Esophagus muscularis mucosa (tissue), 4 donors: Measurements from ENCODE around the gene CFAP73. TPM values are rescaled to one million over a fixed set of nuclear protein-coding genes. Genes with fewer than 3 reads are reported as not detected.

Experiments
- DNase-seq: peaks from one replicate; pipeline ENCODE4 v3.0.0-alpha.2; 2017; ENCODE audit errors: extremely low spot score
- H3K27ac ChIP-seq, 4 donors: fragments of 200-600 bp; sonication (generic); replicated peaks in 1 of 4; 1 replicate in 3 of 4; 2 replicates in 1 of 4; pipeline ENCODE4 v1.5.1; 2016 to 2019; ENCODE audit warnings: mild to moderate bottlenecking in 1 of 4
- H3K27me3 ChIP-seq, 4 donors: fragments of 200-600 bp; sonication (generic); one replicate each; pipeline versions ENCODE4 v1.5.1 to v1.6.0; 2016 to 2019
- H3K36me3 ChIP-seq, 4 donors: fragments of 200-600 bp; sonication (generic); one replicate each; pipeline ENCODE4 v1.5.1; 2016 to 2019
- H3K4me1 ChIP-seq, 4 donors: fragments of 200-600 bp; sonication (generic); one replicate each; pipeline ENCODE4 v1.5.1; 2016 to 2019
- H3K4me3 ChIP-seq, 4 donors: fragments of 200-600 bp; sonication (generic); 1 replicate in 2 of 4; 2 replicates in 2 of 4; pipeline ENCODE4 v1.5.1; 2016 to 2019; ENCODE audit warnings: mild to moderate bottlenecking in 4 of 4, moderate library complexity in 1 of 4
- H3K9me3 ChIP-seq, 4 donors: fragments of 200-600 bp; sonication (generic); 1 replicate in 3 of 4; 2 replicates in 1 of 4; pipeline ENCODE4 v1.5.1; 2016 to 2019
- CTCF ChIP-seq, 3 experiments: fragments of 200-600 bp in 2 of 3; fragments of 450-650 bp in 1 of 3; sonication (generic) in 2 of 3; IDR thresholded peaks; one replicate each; pipeline ENCODE4 v1.5.1; 2017 to 2019; ENCODE audit warnings: antibody characterized with exemption in 3 of 3, mild to moderate bottlenecking in 2 of 3, moderate library complexity in 1 of 3
- EP300 ChIP-seq: sonication (generic); formaldehyde crosslinking; IDR thresholded peaks from one replicate; pipeline ENCODE4 v1.6.1; 2017; ENCODE audit warnings: antibody characterized with exemption
- POLR2A ChIP-seq: fragments of 450-650 bp; IDR thresholded peaks from one replicate; pipeline ENCODE4 v1.6.1; 2017; ENCODE audit warnings: antibody characterized with exemption, moderate library complexity, mild to moderate bottlenecking, low read depth
- POLR2AphosphoS5 ChIP-seq, 2 donors: sonication (generic); formaldehyde crosslinking; IDR thresholded peaks; one replicate each; pipeline ENCODE4 v1.6.1; 2017; ENCODE audit warnings: antibody characterized with exemption in 2 of 2
- WGBS: methylation state at CpG from one replicate; pipeline ENCODE4 v1.1.5; 2018; 5-methylcytosine and 5-hydroxymethylcytosine counted together
- intact Hi-C: fragments of 100-400 bp; cut with DNase I; formaldehyde crosslinking; loops from one replicate; pipeline ENCODE4 v1.15.1; 2023
- total RNA-seq, 4 donors: library from RNA; depleted of rRNA; stranded (reverse); fragments of >200 nt; gene quantifications; one replicate each; pipeline versions ENCODE4 v1.1.0 to v1.2.1, GENCODE V29; 2016

CFAP73 gene
- total RNA-seq, 4 donors from 2014 or later = not detected

GRCh38 chr12:113136128-113136989, 13.2 kb upstream of the CFAP73 start:
- 44% methylated on average over 18 of the region's 21 CpGs for WGBS
- no peak overlapping the region for H3K27ac ChIP-seq
- intact Hi-C loops = no loop called here
- no peak overlapping the region for H3K4me3 ChIP-seq
- H3K27me3 ChIP-seq = peaks cover 0 to 66% (median 8%) of the 10 kb centered on the region in 4 donors
- H3K4me1 ChIP-seq = peaks cover 0 to 10% (median 5%) of the 10 kb centered on the region in 4 donors
- no peaks in the 10 kb centered on the region for H3K9me3 ChIP-seq
- no peak for DNase-seq
- H3K36me3 ChIP-seq = no peaks in the 10 kb centered on the region
- TF ChIP-seq POLR2A (no peak), EP300 (no peak), CTCF (IDR thresholded peaks at IDR 0.05) (no peak), POLR2AphosphoS5 (IDR thresholded peaks at IDR 0.05) (no peak)

- Histone ChIP-seq H3K9me3 (no peaks in the 10 kb centered on the region), H3K27me3 (peaks cover 0 to 62% (median 8%) of the 10 kb centered on the region in 4 donors), H3K4me1 (peaks cover 0 to 10% (median 5%) of the 10 kb centered on the region in 4 donors), H3K36me3 (no peaks in the 10 kb centered on the region), H3K27ac (no peak overlapping the region), H3K4me3 (no peak overlapping the region)
- TF ChIP-seq POLR2A (no peak), CTCF (IDR thresholded peaks at IDR 0.05) (no peak), POLR2AphosphoS5 (IDR thresholded peaks at IDR 0.05) (no peak), EP300 (no peak)
- WGBS = 89% methylated on average over 6 of the region's 6 CpGs
- no peak for DNase-seq
- intact Hi-C loops = no loop called here
Observed at GRCh38 chr12:113136990-113137511, 12.5 kb upstream of the CFAP73 start.

- Histone ChIP-seq H3K4me3 (no peak overlapping the region), H3K4me1 (peaks cover 0 to 10% (median 5%) of the 10 kb centered on the region in 4 donors), H3K27ac (no peak overlapping the region), H3K36me3 (no peaks in the 10 kb centered on the region), H3K9me3 (no peaks in the 10 kb centered on the region), H3K27me3 (peaks cover 0 to 61% (median 8%) of the 10 kb centered on the region in 4 donors)
- no peak for DNase-seq
- 81% methylated on average over 12 of the region's 12 CpGs for WGBS
- no peak for TF ChIP-seq POLR2AphosphoS5 (IDR thresholded peaks at IDR 0.05)
- intact Hi-C loops = no loop called here
Observed at GRCh38 chr12:113137861-113138783, 11.4 kb upstream of the CFAP73 start.

- peaks cover 0 to 54% (median 7%) of the 10 kb centered on the region in 4 donors for H3K27me3 ChIP-seq
- DNase-seq = no peak
- no peaks in the 10 kb centered on the region for H3K36me3 ChIP-seq
- intact Hi-C loops = no loop called here
- no peak overlapping the region for H3K27ac ChIP-seq
- no peaks in the 10 kb centered on the region for H3K9me3 ChIP-seq
- 88% methylated on average over 3 of the region's 3 CpGs for WGBS
- no peak for TF ChIP-seq CTCF (IDR thresholded peaks at IDR 0.05)
- no peak for TF ChIP-seq POLR2AphosphoS5 (IDR thresholded peaks at IDR 0.05)
- no peak for TF ChIP-seq POLR2A
- no peak for TF ChIP-seq EP300
- peaks cover 0 to 10% (median 5%) of the 10 kb centered on the region in 4 donors for H3K4me1 ChIP-seq
- no peak overlapping the region for H3K4me3 ChIP-seq
Observed at GRCh38 chr12:113138826-113139225, 10.7 kb upstream of the CFAP73 start.
